Measurements from ENCODE around the gene C10orf120. TPM values are rescaled to one million over a fixed set of nuclear protein-coding genes. Genes with fewer than 3 reads are reported as not detected.

Gene C10orf120
- total RNA-seq (not detected), polyA plus RNA-seq (not detected)
- long read RNA-seq, donor 1: 0 reads
- long read RNA-seq, donor 2: 0 reads
- long read RNA-seq, donor 3: 0 reads
- long read RNA-seq, donor 4: 0 reads
- long read RNA-seq, donor 5: 0 reads
- long read RNA-seq, donor 6: 0 reads
- long read RNA-seq, donor 7: 0 reads
- long read RNA-seq, donor 8: 0 reads
- long read RNA-seq, donor 9: 0 reads
- long read RNA-seq, donor 10: 0 reads

- Histone ChIP-seq H3K27ac (no peak within 1 kb of the TSS), H3K4me3 (no peak within 1 kb of the TSS), H3K4me1 (no peaks in the 10 kb centered on the region), H3K27me3 (peaks cover 0 to 12% (median 0%) of the 10 kb centered on the region in 3 donors), H3K36me3 (no peaks in the 10 kb centered on the region), H3K9me3 (no peaks in the 10 kb centered on the region)
- intact Hi-C loops (cut with DNase I; ENCODE audit: low total_unique reads): no loop called here
- no peak for DNase-seq
- TF ChIP-seq CTCF (IDR thresholded peaks at IDR 0.05) (no peak), POLR2A (IDR thresholded peaks at IDR 0.05) (no peak), POLR2AphosphoS5 (IDR thresholded peaks at IDR 0.05) (no peak), EP300 (IDR thresholded peaks at IDR 0.05) (no peak)
- 68 to 93% (median 79%) methylated on average over 5 of the region's 5 CpGs for WGBS, 5 donors
Observed at GRCh38 chr10:122699796-122700455, at the start of gene C10orf120. Gene C10orf120 (minus strand): TSS chr10:122699846. CDS start chr10:122699790, 56 bp downstream.

- peaks cover 0 to 23% (median 4%) of the 10 kb centered on the region in 3 donors for H3K27me3 ChIP-seq
- no peak overlapping the region for H3K27ac ChIP-seq
- no peak for DNase-seq
- no peaks in the 10 kb centered on the region for H3K36me3 ChIP-seq
- H3K9me3 ChIP-seq: no peaks in the 10 kb centered on the region
- intact Hi-C loops (cut with DNase I; ENCODE audit: low total_unique reads): no loop called here
- 69 to 92% (median 82%) methylated on average over 2 of the region's 2 CpGs for WGBS, 5 donors
- TF ChIP-seq CTCF (IDR thresholded peaks at IDR 0.05): no peak
- TF ChIP-seq EP300 (IDR thresholded peaks at IDR 0.05): no peak
- no peak for TF ChIP-seq POLR2A (IDR thresholded peaks at IDR 0.05)
- no peak for TF ChIP-seq POLR2AphosphoS5 (IDR thresholded peaks at IDR 0.05)
- H3K4me1 ChIP-seq: no peaks in the 10 kb centered on the region
- no peak overlapping the region for H3K4me3 ChIP-seq
Observed at GRCh38 chr10:122748496-122748895, 48.9 kb upstream of the C10orf120 start.

GRCh38 chr10:122746408-122746807 is 46.8 kb upstream of the C10orf120 start:
- Histone ChIP-seq H3K9me3 (no peaks in the 10 kb centered on the region), H3K27ac (no peak overlapping the region), H3K4me3 (no peak overlapping the region), H3K27me3 (peaks cover 0 to 23% (median 4%) of the 10 kb centered on the region in 3 donors), H3K36me3 (no peaks in the 10 kb centered on the region), H3K4me1 (no peaks in the 10 kb centered on the region)
- no peak for TF ChIP-seq CTCF (IDR thresholded peaks at IDR 0.05)
- no peak for TF ChIP-seq POLR2AphosphoS5 (IDR thresholded peaks at IDR 0.05)
- no peak for TF ChIP-seq POLR2A (IDR thresholded peaks at IDR 0.05)
- no peak for TF ChIP-seq EP300 (IDR thresholded peaks at IDR 0.05)
- 51 to 63% (median 57%) methylated on average over 6 of the region's 6 CpGs for WGBS, 5 donors
- no peak for DNase-seq
- intact Hi-C loops (cut with DNase I; ENCODE audit: low total_unique reads): no loop called here

- 29 to 70% (median 50%) methylated on average over 2 of the region's 2 CpGs for WGBS, 5 donors
- Histone ChIP-seq H3K27ac (no peak overlapping the region), H3K9me3 (no peaks in the 10 kb centered on the region), H3K4me1 (no peaks in the 10 kb centered on the region), H3K4me3 (no peak overlapping the region), H3K27me3 (peaks cover 0 to 23% (median 4%) of the 10 kb centered on the region in 3 donors), H3K36me3 (no peaks in the 10 kb centered on the region)
- TF ChIP-seq POLR2AphosphoS5 (IDR thresholded peaks at IDR 0.05) (no peak), POLR2A (IDR thresholded peaks at IDR 0.05) (no peak), CTCF (IDR thresholded peaks at IDR 0.05) (no peak), EP300 (IDR thresholded peaks at IDR 0.05) (no peak)
- DNase-seq: no peak
- intact Hi-C loops (cut with DNase I; ENCODE audit: low total_unique reads): no loop called here
Observed at GRCh38 chr10:122744257-122744656, 44.6 kb upstream of the C10orf120 start.
